Neural progenitor cell (in vitro differentiated cells): ENCODE results near the gene GADD45B. TPM values are rescaled to one million over a fixed set of nuclear protein-coding genes. Genes with fewer than 3 reads are reported as not detected.
A peak's percentile ranks its signal among the peaks of the same experiment; 100 is the strongest.

ENCODE experiments used
- DNase-seq: peaks from one replicate; pipeline ENCODE4 v3.0.0-alpha.2; 2016; ENCODE audit warnings: low spot score
- H2AFZ ChIP-seq: fragments of 200-600 bp; sonication (generic); replicated peaks from 2 replicates; pipeline ENCODE4 v1.6.1; 2016; ENCODE audit warnings: antibody characterized with exemption
- H3F3A ChIP-seq: fragments of 200-600 bp; sonication (generic); 2 replicates; pipeline ENCODE4 v1.6.1; 2016; ENCODE audit warnings: antibody characterized with exemption, low read depth
- H3K27ac ChIP-seq: fragments of 200-600 bp; sonication (generic); 2 replicates; pipeline ENCODE4 v1.5.1; 2016; ENCODE audit warnings: mild to moderate bottlenecking
- H3K27me3 ChIP-seq: fragments of 200-600 bp; sonication (generic); 2 replicates; pipeline ENCODE4 v1.6.1; 2016; ENCODE audit warnings: mild to moderate bottlenecking, moderate library complexity
- H3K36me3 ChIP-seq: fragments of 200-600 bp; sonication (generic); 2 replicates; pipeline ENCODE4 v1.5.1; 2016
- H3K4me1 ChIP-seq: fragments of 200-600 bp; sonication (generic); 2 replicates; pipeline ENCODE4 v1.6.1; 2016; ENCODE audit warnings: mixed run types
- H3K4me2 ChIP-seq: fragments of 200-600 bp; sonication (generic); 2 replicates; pipeline ENCODE4 v1.6.1; 2016
- H3K4me3 ChIP-seq: fragments of 200-600 bp; sonication (generic); 2 replicates; pipeline ENCODE4 v1.5.1; 2016
- H3K79me2 ChIP-seq: fragments of 200-600 bp; sonication (generic); 2 replicates; pipeline ENCODE4 v1.6.1; 2016; ENCODE audit warnings: low read depth
- H3K9ac ChIP-seq: fragments of 200-600 bp; sonication (generic); 2 replicates; pipeline ENCODE4 v1.6.1; 2016
- H3K9me3 ChIP-seq: fragments of 200-600 bp; sonication (generic); 2 replicates; pipeline ENCODE4 v1.5.1; 2016; ENCODE audit warnings: low read depth
- H4K20me1 ChIP-seq: fragments of 200-600 bp; sonication (generic); 2 replicates; pipeline ENCODE4 v1.6.1; 2016; ENCODE audit warnings: low read depth
- H3K27ac Mint-ChIP-seq: 3 replicates; pipeline ENCODE4 v1.8.0; 2021; ENCODE audit warnings: mixed read lengths
- H3K27me3 Mint-ChIP-seq: 2 replicates; pipeline ENCODE4 v1.8.0; 2022; ENCODE audit warnings: low read depth, mild to moderate bottlenecking, inconsistent platforms, moderate library complexity, mixed read lengths; ENCODE audit not compliant: insufficient read depth
- H3K36me3 Mint-ChIP-seq: 3 replicates; pipeline ENCODE4 v1.8.0; 2021; ENCODE audit warnings: mixed read lengths
- H3K4me1 Mint-ChIP-seq: 3 replicates; pipeline ENCODE4 v1.8.0; 2021; ENCODE audit warnings: mixed read lengths
- H3K4me3 Mint-ChIP-seq: 3 replicates; pipeline ENCODE4 v1.8.0; 2021; ENCODE audit warnings: mild to moderate bottlenecking, moderate library complexity, mixed read lengths
- H3K9me3 Mint-ChIP-seq: 3 replicates; pipeline ENCODE4 v1.8.0; 2020; ENCODE audit warnings: mixed read lengths
- CTCF ChIP-seq: fragments of 200-600 bp; sonication (generic); IDR thresholded peaks from 2 replicates; pipeline ENCODE4 v1.5.1; 2017; ENCODE audit warnings: antibody characterized with exemption, mild to moderate bottlenecking
- EZH2 ChIP-seq: fragments of 200-600 bp; sonication (generic); IDR thresholded peaks from 2 replicates; pipeline ENCODE4 v1.6.1; 2017; ENCODE audit warnings: antibody characterized with exemption, mild to moderate bottlenecking, moderate library complexity
- EZH2phosphoT487 ChIP-seq: fragments of 200-600 bp; sonication (generic); IDR thresholded peaks from 2 replicates; pipeline ENCODE4 v1.6.1; 2017; ENCODE audit warnings: antibody characterized with exemption
- total RNA-seq: library from RNA; depleted of rRNA; stranded (reverse); fragments of >200 nt; gene quantifications from 2 replicates; pipeline ENCODE4 v1.2.3, GENCODE V29; 2015; ENCODE audit warnings: low replicate concordance

Gene GADD45B
- total RNA-seq, 1 donor from 2014 or later, result 6.2 TPM

- H3K4me1 ChIP-seq, result peaks cover 26% of the 10 kb centered on the region
- Mint-ChIP-seq H3K9me3 (no peaks in the 10 kb centered on the region), H3K27me3 (peaks cover 45% of the 10 kb centered on the region), H3K36me3 (no peaks in the 10 kb centered on the region), H3K4me1 (peaks cover 22% of the 10 kb centered on the region), H3K4me3 (peak overlapping the region; percentile 94), H3K27ac (no peak overlapping the region)
- H3K4me3 ChIP-seq, result peak overlapping the region; percentile 55
- no peaks in the 10 kb centered on the region for H3K9me3 ChIP-seq
- H3K4me2 ChIP-seq, result peak overlapping the region; percentile 87
- no peaks in the 10 kb centered on the region for H3K36me3 ChIP-seq
- no peaks in the 10 kb centered on the region for H3K79me2 ChIP-seq
- no peak for TF ChIP-seq CTCF
- peak; percentile 85 for TF ChIP-seq EZH2phosphoT487
- peak; percentile 84 for TF ChIP-seq EZH2
- DNase-seq, result peak; percentile 44
- H3K9ac ChIP-seq, result no peak overlapping the region
- peaks cover 62% of the 10 kb centered on the region for H3K27me3 ChIP-seq
- peaks cover 35% of the 10 kb centered on the region for H4K20me1 ChIP-seq
- H3K27ac ChIP-seq, result no peak overlapping the region
- H2AFZ ChIP-seq, result no peak overlapping the region
- peaks cover 21% of the 10 kb centered on the region for H3F3A ChIP-seq
Measured at GRCh38 chr19:2477141-2477710, 1.3 kb downstream of the GADD45B start.

GRCh38 chr19:2477732-2478191, 1.8 kb downstream of the GADD45B start:
- H3K36me3 Mint-ChIP-seq, result no peaks in the 10 kb centered on the region
- TF ChIP-seq EZH2phosphoT487, result no peak
- peak; percentile 32 for TF ChIP-seq EZH2
- peaks cover 22% of the 10 kb centered on the region for H3K4me1 Mint-ChIP-seq
- Histone ChIP-seq H3K4me1 (peaks cover 26% of the 10 kb centered on the region), H4K20me1 (peaks cover 35% of the 10 kb centered on the region), H3K9ac (no peak overlapping the region), H3F3A (peaks cover 21% of the 10 kb centered on the region), H3K36me3 (no peaks in the 10 kb centered on the region), H3K27ac (no peak overlapping the region), H2AFZ (no peak overlapping the region), H3K79me2 (no peaks in the 10 kb centered on the region), H3K9me3 (no peaks in the 10 kb centered on the region), H3K4me2 (peak overlapping the region; percentile 69), H3K4me3 (peak overlapping the region; percentile 37), H3K27me3 (peaks cover 62% of the 10 kb centered on the region)
- no peaks in the 10 kb centered on the region for H3K9me3 Mint-ChIP-seq
- H3K4me3 Mint-ChIP-seq, result peak overlapping the region; percentile 81
- peaks cover 48% of the 10 kb centered on the region for H3K27me3 Mint-ChIP-seq
- H3K27ac Mint-ChIP-seq, result no peak overlapping the region
- DNase-seq, result no peak

- Histone ChIP-seq H3K27ac (no peak overlapping the region), H3K9ac (no peak overlapping the region), H3K79me2 (no peaks in the 10 kb centered on the region), H3K4me2 (peak overlapping the region; percentile 69), H3K27me3 (peaks cover 62% of the 10 kb centered on the region), H3K36me3 (no peaks in the 10 kb centered on the region), H2AFZ (no peak overlapping the region), H3K9me3 (no peaks in the 10 kb centered on the region), H3K4me3 (peak overlapping the region; percentile 37), H3F3A (peaks cover 21% of the 10 kb centered on the region), H4K20me1 (peaks cover 35% of the 10 kb centered on the region), H3K4me1 (peaks cover 26% of the 10 kb centered on the region)
- no peak overlapping the region for H3K27ac Mint-ChIP-seq
- no peaks in the 10 kb centered on the region for H3K36me3 Mint-ChIP-seq
- H3K4me3 Mint-ChIP-seq, result peak overlapping the region; percentile 81
- TF ChIP-seq CTCF, result peak; percentile 29
- TF ChIP-seq EZH2phosphoT487, result peak; percentile 77
- no peak for TF ChIP-seq EZH2
- H3K9me3 Mint-ChIP-seq, result no peaks in the 10 kb centered on the region
- peaks cover 22% of the 10 kb centered on the region for H3K4me1 Mint-ChIP-seq
- peaks cover 48% of the 10 kb centered on the region for H3K27me3 Mint-ChIP-seq
- DNase-seq, result peak; percentile 76
Measured at GRCh38 chr19:2478278-2478755, 2.4 kb downstream of the GADD45B start.
